Keratinocyte (primary cell): ENCODE data around the gene CNTNAP5. TPM values are rescaled to one million over a fixed set of nuclear protein-coding genes. Genes with fewer than 3 reads are reported as not detected.

ENCODE experiments used
- DNase-seq: peaks from one replicate; pipeline ENCODE4 v3.0.0-alpha.2; 2011; ENCODE audit warnings: low read depth, missing footprints, low spot score
- FAIRE-seq: peaks from 2 replicates; lab custom pipeline; 2011; peaks lifted over from hg19 to GRCh38; lab: Jason Lieb, UNC
- H2AFZ ChIP-seq: 2 replicates; pipeline ENCODE4 v1.6.0; 2012; ENCODE audit warnings: low read length, control low read depth, inconsistent platforms; ENCODE audit not compliant: control insufficient read depth
- H3K27ac ChIP-seq: 2 replicates; pipeline ENCODE4 v1.5.1; 2011; ENCODE audit warnings: low read length; ENCODE audit not compliant: control insufficient read depth, insufficient read depth
- H3K27me3 ChIP-seq: 3 replicates; pipeline ENCODE4 v1.6.0; 2011; ENCODE audit warnings: low read length; ENCODE audit not compliant: control insufficient read depth, insufficient read depth; ENCODE audit errors: extremely low read depth
- H3K36me3 ChIP-seq, 2 experiments: 2 replicates in 1 of 2; 3 replicates in 1 of 2; pipeline ENCODE4 v1.5.1; 2011; ENCODE audit warnings: low read length in 2 of 2, mild to moderate bottlenecking in 1 of 2; ENCODE audit not compliant: control insufficient read depth in 2 of 2, insufficient read depth in 2 of 2; ENCODE audit errors: extremely low read depth in 1 of 2
- H3K4me1 ChIP-seq: 3 replicates; pipeline ENCODE4 v1.5.1; 2011; ENCODE audit warnings: low read length; ENCODE audit not compliant: control insufficient read depth, insufficient read depth; ENCODE audit errors: extremely low read depth
- H3K4me2 ChIP-seq: 3 replicates; pipeline ENCODE4 v1.6.0; 2011; ENCODE audit warnings: low read depth, low read length; ENCODE audit not compliant: control insufficient read depth, insufficient read depth; ENCODE audit errors: extremely low read depth
- H3K4me3 ChIP-seq, 3 experiments: fragments of 200-600 bp in 1 of 3; sonication (generic) in 1 of 3; 2 replicates in 2 of 3; 3 replicates in 1 of 3; pipeline ENCODE4 v1.5.1; 2011 to 2016; ENCODE audit warnings: low read length in 3 of 3, mild to moderate bottlenecking in 3 of 3, control low read depth in 2 of 3, inconsistent platforms in 1 of 3, low read depth in 1 of 3, mixed read lengths in 1 of 3, mixed run types in 1 of 3, moderate library complexity in 1 of 3; ENCODE audit not compliant: control insufficient read depth in 2 of 3, insufficient read depth in 2 of 3; ENCODE audit errors: extremely low read depth in 1 of 3
- H3K79me2 ChIP-seq: 2 replicates; pipeline ENCODE4 v1.6.0; 2012; ENCODE audit warnings: low read length; ENCODE audit not compliant: control insufficient read depth, insufficient read depth
- H3K9ac ChIP-seq: 3 replicates; pipeline ENCODE4 v1.6.0; 2011; ENCODE audit warnings: low read length; ENCODE audit not compliant: control insufficient read depth, insufficient read depth; ENCODE audit errors: extremely low read depth
- H3K9me1 ChIP-seq: 3 replicates; pipeline ENCODE4 v1.6.0; 2011; ENCODE audit warnings: low read length; ENCODE audit not compliant: control insufficient read depth, insufficient read depth; ENCODE audit errors: extremely low read depth
- H3K9me3 ChIP-seq: 2 replicates; pipeline ENCODE4 v1.5.1; 2012; ENCODE audit warnings: low read depth, low read length; ENCODE audit not compliant: control insufficient read depth
- H4K20me1 ChIP-seq: 3 replicates; pipeline ENCODE4 v1.6.0; 2011; ENCODE audit warnings: low read length; ENCODE audit not compliant: control insufficient read depth, insufficient read depth; ENCODE audit errors: extremely low read depth
- EZH2 ChIP-seq: IDR thresholded peaks from one replicate; pipeline ENCODE4 v1.6.1; 2012; ENCODE audit warnings: inconsistent platforms, mild to moderate bottlenecking, low read length, moderate library complexity
- dilution Hi-C: fragments of 300-500 bp; cut with MboI; formaldehyde crosslinking; loops from one replicate; pipeline ENCODE4 v1.7.0; 2020; ENCODE audit warnings: low sequenced_read_pairs; ENCODE audit not compliant: extremely low pct_ligation_motif_present
- polyA plus RNA-seq, 5 experiments: library from polyadenylated mRNA; depleted of rRNA in 3 of 5; stranded (reverse) in 3 of 5; stranded (forward) in 1 of 5; unstranded in 1 of 5; fragments of >200 nt; gene quantifications; 1 replicate in 1 of 5; 2 replicates in 3 of 5; 3 replicates in 1 of 5; pipeline versions ENCODE4 v1.2.1 to v1.2.3, GENCODE V29; 2011 to 2012; ENCODE audit warnings: missing spikeins in 2 of 5, low read depth in 1 of 5, low replicate concordance in 1 of 5
- TF ChIP-seq, protein P1 (sequence below), 3 experiments: IDR thresholded peaks in 1 of 3; conservative IDR thresholded peaks in 1 of 3; optimal IDR thresholded peaks in 1 of 3; 2 replicates in 2 of 3; 3 replicates in 1 of 3; pipeline versions ENCODE3 to v1.5.1; 2011; ENCODE audit warnings: low read length in 3 of 3, mild to moderate bottlenecking in 3 of 3, moderate library complexity in 2 of 3, control low read depth in 1 of 3, inconsistent platforms in 1 of 3; ENCODE audit not compliant: insufficient read depth in 2 of 3; ENCODE audit errors: extremely low read depth in 1 of 3

CNTNAP5 gene
- polyA plus RNA-seq, 1 donor (not counting 4 experiments of a cell fraction or from before 2014, with no cell fraction given): not detected

GRCh38 chr2:124482044-124482443 lies 457.0 kb downstream of the CNTNAP5 start:
- H4K20me1 ChIP-seq: no peaks in the 10 kb centered on the region
- DNase-seq: no peak
- H3K9me3 ChIP-seq: no peaks in the 10 kb centered on the region
- no peak overlapping the region for H3K9ac ChIP-seq
- FAIRE-seq: no peak
- no peaks in the 10 kb centered on the region for H3K9me1 ChIP-seq
- H3K36me3 ChIP-seq: no peaks in the 10 kb centered on the region
- no peak overlapping the region for H3K4me3 ChIP-seq
- no peak overlapping the region for H2AFZ ChIP-seq
- H3K4me1 ChIP-seq: no peaks in the 10 kb centered on the region
- no peak overlapping the region for H3K27ac ChIP-seq
- H3K79me2 ChIP-seq: no peaks in the 10 kb centered on the region
- dilution Hi-C loops: no loop called here
- TF ChIP-seq EZH2: no peak
- TF ChIP-seq, protein P1, sequence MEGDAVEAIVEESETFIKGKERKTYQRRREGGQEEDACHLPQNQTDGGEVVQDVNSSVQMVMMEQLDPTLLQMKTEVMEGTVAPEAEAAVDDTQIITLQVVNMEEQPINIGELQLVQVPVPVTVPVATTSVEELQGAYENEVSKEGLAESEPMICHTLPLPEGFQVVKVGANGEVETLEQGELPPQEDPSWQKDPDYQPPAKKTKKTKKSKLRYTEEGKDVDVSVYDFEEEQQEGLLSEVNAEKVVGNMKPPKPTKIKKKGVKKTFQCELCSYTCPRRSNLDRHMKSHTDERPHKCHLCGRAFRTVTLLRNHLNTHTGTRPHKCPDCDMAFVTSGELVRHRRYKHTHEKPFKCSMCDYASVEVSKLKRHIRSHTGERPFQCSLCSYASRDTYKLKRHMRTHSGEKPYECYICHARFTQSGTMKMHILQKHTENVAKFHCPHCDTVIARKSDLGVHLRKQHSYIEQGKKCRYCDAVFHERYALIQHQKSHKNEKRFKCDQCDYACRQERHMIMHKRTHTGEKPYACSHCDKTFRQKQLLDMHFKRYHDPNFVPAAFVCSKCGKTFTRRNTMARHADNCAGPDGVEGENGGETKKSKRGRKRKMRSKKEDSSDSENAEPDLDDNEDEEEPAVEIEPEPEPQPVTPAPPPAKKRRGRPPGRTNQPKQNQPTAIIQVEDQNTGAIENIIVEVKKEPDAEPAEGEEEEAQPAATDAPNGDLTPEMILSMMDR (optimal IDR thresholded peaks at IDR 0.05 in 1 of 3, IDR thresholded peaks at IDR 0.05 in 1 of 3, conservative IDR thresholded peaks at IDR 0.05 in 1 of 3; ENCODE audit: extremely low read depth in 1 of 3, insufficient read depth in 2 of 3, low read length in 3 of 3): no peak
- H3K27me3 ChIP-seq: no peaks in the 10 kb centered on the region
- no peak overlapping the region for H3K4me2 ChIP-seq

GRCh38 chr2:124482551-124482950 lies 457.5 kb downstream of the CNTNAP5 start:
- no peak overlapping the region for H3K4me3 ChIP-seq
- no peak overlapping the region for H3K27ac ChIP-seq
- no peak overlapping the region for H3K9ac ChIP-seq
- no peaks in the 10 kb centered on the region for H3K36me3 ChIP-seq
- no peaks in the 10 kb centered on the region for H3K27me3 ChIP-seq
- no peak overlapping the region for H2AFZ ChIP-seq
- no peaks in the 10 kb centered on the region for H3K79me2 ChIP-seq
- no peak for TF ChIP-seq EZH2
- TF ChIP-seq, protein P1 (optimal IDR thresholded peaks at IDR 0.05 in 1 of 3, IDR thresholded peaks at IDR 0.05 in 1 of 3, conservative IDR thresholded peaks at IDR 0.05 in 1 of 3; ENCODE audit: extremely low read depth in 1 of 3, insufficient read depth in 2 of 3, low read length in 3 of 3): no peak
- dilution Hi-C loops: no loop called here
- no peaks in the 10 kb centered on the region for H3K9me3 ChIP-seq
- no peak overlapping the region for H3K4me2 ChIP-seq
- no peak for FAIRE-seq
- no peaks in the 10 kb centered on the region for H4K20me1 ChIP-seq
- DNase-seq: no peak
- no peaks in the 10 kb centered on the region for H3K9me1 ChIP-seq
- no peaks in the 10 kb centered on the region for H3K4me1 ChIP-seq
